ENCODE measurements around the gene ADCY2.

- TF ChIP-seq YY1 (IDR thresholded peaks at IDR 0.05; ENCODE audit: insufficient read depth, insufficient read length) (no peak), ZNF274 (IDR thresholded peaks at IDR 0.05; ENCODE audit: low read depth, low read length) (no peak)
Observed at GRCh38 chr5:7488734-7489133, 92.8 kb downstream of the ADCY2 start.
